Naive thymus-derived CD4-positive, alpha-beta T cell (primary cell): ENCODE data around the gene LRP1. TPM values are rescaled to one million over a fixed set of nuclear protein-coding genes. Genes with fewer than 3 reads are reported as not detected.

Experiments used
- ATAC-seq: fragments of 150-1000 bp; cut with Tn5 transposase; 2 replicates; pipeline ENCODE4 v1.10.0; 2021; ENCODE audit warnings: mild to moderate bottlenecking, moderate library complexity
- CTCF ChIA-PET: fragments of 350-600 bp; sonication (Branson Sonifier 250); formaldehyde crosslinking; loops from one replicate; lab custom pipeline; 2021; ENCODE audit warnings: antibody characterized with exemption; lab: Charles Lee
- POLR2A ChIA-PET: fragments of 350-600 bp; sonication (Branson Sonifier 250); formaldehyde crosslinking; loops from one replicate; lab custom pipeline; 2021; ENCODE audit warnings: antibody characterized with exemption, inconsistent platforms; lab: Charles Lee
- DNase-seq, 9 donors: peaks; one replicate each; pipeline versions ENCODE4 v3.0.0 to v3.0.0-alpha.2; 2020 to 2022; ENCODE audit warnings: mixed read lengths in 1 of 9
- H3K27ac ChIP-seq: one replicate; pipeline ENCODE4 v1.7.0; 2013; ENCODE audit warnings: mild to moderate bottlenecking, low read depth, low read length, moderate library complexity
- H3K27me3 ChIP-seq, 2 donors: one replicate each; pipeline ENCODE4 v1.7.0; 2013; ENCODE audit warnings: low read length in 2 of 2, mild to moderate bottlenecking in 2 of 2, moderate library complexity in 2 of 2; ENCODE audit not compliant: control insufficient read depth in 2 of 2, insufficient read depth in 2 of 2
- H3K36me3 ChIP-seq, 3 experiments: 1 replicate in 2 of 3; 2 replicates in 1 of 3; pipeline ENCODE4 v1.7.0; 2013; ENCODE audit warnings: low read length in 3 of 3, mild to moderate bottlenecking in 3 of 3, moderate library complexity in 1 of 3; ENCODE audit not compliant: insufficient read depth in 3 of 3, control insufficient read depth in 2 of 3
- H3K4me1 ChIP-seq, 2 donors: one replicate each; pipeline ENCODE4 v1.7.0; 2013; ENCODE audit warnings: low read length in 2 of 2, mild to moderate bottlenecking in 2 of 2, moderate library complexity in 1 of 2; ENCODE audit not compliant: control insufficient read depth in 2 of 2, insufficient read depth in 2 of 2
- H3K4me3 ChIP-seq: 2 replicates; pipeline ENCODE4 v1.7.0; 2013; ENCODE audit warnings: mild to moderate bottlenecking, low read length
- H3K9me3 ChIP-seq, 3 experiments: 1 replicate in 2 of 3; 2 replicates in 1 of 3; pipeline ENCODE4 v1.7.0; 2013; ENCODE audit warnings: low read length in 3 of 3; ENCODE audit not compliant: control insufficient read depth in 2 of 3
- H3K27ac Mint-ChIP-seq, 9 donors: one replicate each; pipeline ENCODE4 v1.8.0; 2020 to 2022; ENCODE audit warnings: mixed read lengths in 9 of 9, mild to moderate bottlenecking in 8 of 9, moderate library complexity in 5 of 9, inconsistent platforms in 2 of 9
- H3K27me3 Mint-ChIP-seq, 5 donors: one replicate each; pipeline ENCODE4 v1.8.0; 2021 to 2022; ENCODE audit warnings: mixed read lengths in 5 of 5, mild to moderate bottlenecking in 1 of 5
- H3K36me3 Mint-ChIP-seq, 5 donors: one replicate each; pipeline ENCODE4 v1.8.0; 2020 to 2022; ENCODE audit warnings: mixed read lengths in 5 of 5, mild to moderate bottlenecking in 3 of 5, inconsistent platforms in 1 of 5
- H3K4me1 Mint-ChIP-seq, 7 donors: one replicate each; pipeline ENCODE4 v1.8.0; 2020 to 2022; ENCODE audit warnings: mixed read lengths in 7 of 7, mild to moderate bottlenecking in 3 of 7, inconsistent platforms in 1 of 7
- H3K4me3 Mint-ChIP-seq, 10 donors: one replicate each; pipeline ENCODE4 v1.8.0; 2020 to 2022; ENCODE audit warnings: mild to moderate bottlenecking in 10 of 10, mixed read lengths in 10 of 10, moderate library complexity in 6 of 10, inconsistent platforms in 2 of 10
- H3K9me3 Mint-ChIP-seq, 11 donors: one replicate each; pipeline ENCODE4 v1.8.0; 2020 to 2022; ENCODE audit warnings: mixed read lengths in 11 of 11, mild to moderate bottlenecking in 4 of 11, inconsistent platforms in 1 of 11, moderate library complexity in 1 of 11
- intact Hi-C, 2 donors: fragments of 100-400 bp; cut with micrococcal nuclease; formaldehyde crosslinking; loops; one replicate each; pipeline ENCODE4 v1.15.1; 2023
- polyA plus RNA-seq, 2 donors: library from polyadenylated mRNA; unstranded; fragments of 300-500 nt; fragmentation: Illumina TruSeq; gene quantifications; one replicate each; pipeline ENCODE4 v1.2.3, GENCODE V29; 2021
- total RNA-seq, 6 experiments: library from RNA in 5 of 6; stranded (reverse) in 5 of 6; gene quantifications; 1 replicate in 5 of 6; 2 replicates in 1 of 6; pipeline ENCODE4 v1.2.3 and lab custom pipeline; 2021 to 2026

LRP1 gene
- total and polyA plus RNA-seq, 7 experiments from 2014 or later, result 0.58 to 119 (median 10.5) TPM

- Histone ChIP-seq H3K27ac (no peak overlapping the region), H3K9me3 (no peaks in the 10 kb centered on the region), H3K36me3 (peaks cover 0 to 5% (median 0%) of the 10 kb centered on the region in 3 experiments), H3K4me1 (no peaks in the 10 kb centered on the region), H3K27me3 (no peaks in the 10 kb centered on the region), H3K4me3 (no peak overlapping the region)
- H3K4me3 Mint-ChIP-seq, result no peak overlapping the region
- H3K27ac Mint-ChIP-seq, result no peak overlapping the region
- no peaks in the 10 kb centered on the region for H3K27me3 Mint-ChIP-seq
- CTCF ChIA-PET, result interaction anchor here (1.6 kb wide), 1 partner anchor 66 kb away, joined by 3 read pairs; no protein-coding TSS in a partner anchor
- POLR2A ChIA-PET, result no interaction called here
- no peak for DNase-seq
- no peaks in the 10 kb centered on the region for H3K4me1 Mint-ChIP-seq
- no peak for ATAC-seq
- H3K36me3 Mint-ChIP-seq, result peaks cover 0 to 14% (median 0%) of the 10 kb centered on the region in 5 donors
- peaks cover 0 to 1% (median 0%) of the 10 kb centered on the region in 11 donors for H3K9me3 Mint-ChIP-seq
- intact Hi-C loops, result no loop called here
Measured at GRCh38 chr12:57190037-57190436, 61.8 kb downstream of the LRP1 start.

- peaks cover 0 to 1% (median 0%) of the 10 kb centered on the region in 11 donors for H3K9me3 Mint-ChIP-seq
- H3K4me3 Mint-ChIP-seq, result no peak overlapping the region
- H3K4me3 ChIP-seq, result no peak overlapping the region
- H3K27me3 Mint-ChIP-seq, result no peaks in the 10 kb centered on the region
- peaks cover 0 to 7% (median 0%) of the 10 kb centered on the region in 3 experiments for H3K36me3 ChIP-seq
- no peak overlapping the region for H3K27ac Mint-ChIP-seq
- no peaks in the 10 kb centered on the region for H3K9me3 ChIP-seq
- ATAC-seq, result no peak
- intact Hi-C loops, result no loop called here
- ChIA-PET POLR2A (no interaction called here), CTCF (interaction anchor here (1.6 kb wide), 1 partner anchor 67 kb away, joined by 3 read pairs; no protein-coding TSS in a partner anchor)
- peaks cover 0 to 14% (median 0%) of the 10 kb centered on the region in 5 donors for H3K36me3 Mint-ChIP-seq
- no peak overlapping the region for H3K27ac ChIP-seq
- no peaks in the 10 kb centered on the region for H3K4me1 Mint-ChIP-seq
- H3K27me3 ChIP-seq, result no peaks in the 10 kb centered on the region
- no peak for DNase-seq
- H3K4me1 ChIP-seq, result no peaks in the 10 kb centered on the region
Measured at GRCh38 chr12:57190821-57191220, 62.5 kb downstream of the LRP1 start.

DNA sequence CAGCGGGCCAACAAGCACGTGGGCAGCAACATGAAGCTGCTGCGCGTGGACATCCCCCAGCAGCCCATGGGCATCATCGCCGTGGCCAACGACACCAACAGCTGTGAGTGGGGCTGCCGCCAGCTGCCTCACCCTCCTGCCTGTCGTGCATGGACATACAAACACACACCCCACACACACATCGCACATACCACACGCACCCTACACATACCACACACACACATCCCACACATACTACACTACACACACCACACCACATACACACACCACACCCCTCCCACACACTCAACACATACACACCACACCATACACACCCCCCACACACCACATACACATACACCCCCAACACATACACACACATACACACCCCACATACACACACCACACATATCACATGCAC, 63.1 kb downstream of the LRP1 start:
- Mint-ChIP-seq H3K4me3 (no peak overlapping the region), H3K4me1 (no peaks in the 10 kb centered on the region), H3K27ac (peak overlapping the region in 1 of 9 donors; percentile 53), H3K9me3 (peaks cover 0 to 1% (median 0%) of the 10 kb centered on the region in 11 donors), H3K36me3 (peaks cover 0 to 20% (median 0%) of the 10 kb centered on the region in 5 donors), H3K27me3 (peaks cover 0 to 1% (median 0%) of the 10 kb centered on the region in 5 donors)
- Histone ChIP-seq H3K27me3 (no peaks in the 10 kb centered on the region), H3K27ac (no peak overlapping the region), H3K4me1 (no peaks in the 10 kb centered on the region), H3K9me3 (no peaks in the 10 kb centered on the region), H3K4me3 (no peak overlapping the region), H3K36me3 (peaks cover 0 to 7% (median 0%) of the 10 kb centered on the region in 3 experiments)
- ATAC-seq (no peak), DNase-seq (no peak)
- intact Hi-C loops, result no loop called here
- POLR2A ChIA-PET, result no interaction called here
- CTCF ChIA-PET, result no interaction called here

DNA sequence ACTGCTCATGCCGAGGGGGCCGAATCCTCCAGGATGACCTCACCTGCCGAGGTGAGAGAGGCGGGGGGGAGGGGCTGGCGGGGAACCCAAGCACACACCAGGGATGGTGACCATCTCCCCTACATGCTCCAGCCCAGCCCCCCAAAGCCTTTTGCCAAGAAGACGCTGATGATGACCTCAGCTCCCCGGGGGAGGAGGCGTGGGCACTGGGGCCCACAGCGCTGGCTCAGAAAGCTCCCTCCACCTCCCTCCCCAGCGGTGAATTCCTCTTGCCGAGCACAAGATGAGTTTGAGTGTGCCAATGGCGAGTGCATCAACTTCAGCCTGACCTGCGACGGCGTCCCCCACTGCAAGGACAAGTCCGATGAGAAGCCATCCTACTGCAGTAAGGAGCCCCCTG, 64.6 kb downstream of the LRP1 start:
- Mint-ChIP-seq H3K4me3 (no peak overlapping the region), H3K36me3 (peaks cover 0 to 14% (median 4%) of the 10 kb centered on the region in 5 donors), H3K9me3 (peaks cover 0 to 1% (median 0%) of the 10 kb centered on the region in 11 donors), H3K4me1 (no peaks in the 10 kb centered on the region), H3K27ac (no peak overlapping the region), H3K27me3 (peaks cover 0 to 3% (median 0%) of the 10 kb centered on the region in 5 donors)
- Histone ChIP-seq H3K4me3 (no peak overlapping the region), H3K36me3 (peaks cover 0 to 13% (median 0%) of the 10 kb centered on the region in 3 experiments), H3K4me1 (no peaks in the 10 kb centered on the region), H3K27me3 (no peaks in the 10 kb centered on the region), H3K9me3 (no peaks in the 10 kb centered on the region), H3K27ac (no peak overlapping the region)
- DNase-seq (no peak), ATAC-seq (no peak)
- ChIA-PET CTCF (no interaction called here), POLR2A (no interaction called here)
- intact Hi-C loops, result no loop called here

DNA sequence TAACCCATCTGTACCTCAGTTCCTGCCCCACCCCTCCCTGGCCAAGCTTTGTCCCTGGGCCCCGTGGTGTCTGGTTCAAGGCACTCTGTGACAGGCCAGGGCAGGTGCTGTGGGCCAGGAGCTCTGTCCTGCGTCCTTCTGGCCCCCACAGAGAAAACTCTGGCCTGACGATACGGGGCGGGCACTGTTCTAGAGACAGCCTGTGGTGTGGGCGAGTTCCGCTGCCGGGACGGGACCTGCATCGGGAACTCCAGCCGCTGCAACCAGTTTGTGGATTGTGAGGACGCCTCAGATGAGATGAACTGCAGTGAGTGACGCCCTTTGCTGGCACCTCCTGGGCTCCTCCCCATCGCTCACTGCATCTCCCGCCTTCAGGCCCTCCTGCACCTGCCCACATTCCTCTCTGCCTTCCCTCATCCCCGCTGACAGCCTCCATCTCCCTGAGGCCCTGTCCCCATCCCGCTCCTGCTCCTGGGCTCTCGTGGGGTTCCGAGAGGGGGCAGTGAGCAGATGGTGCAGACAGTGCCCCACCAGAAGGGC, 65.5 kb downstream of the LRP1 start:
- ATAC-seq (no peak), DNase-seq (no peak)
- ChIA-PET CTCF (no interaction called here), POLR2A (interaction anchor here (0.7 kb wide), 1 partner anchor 206 kb away, joined by 3 read pairs; no protein-coding TSS in a partner anchor)
- H3K9me3 Mint-ChIP-seq, result peaks cover 0 to 1% (median 0%) of the 10 kb centered on the region in 11 donors
- Histone ChIP-seq H3K9me3 (no peaks in the 10 kb centered on the region), H3K4me1 (no peaks in the 10 kb centered on the region), H3K27ac (no peak overlapping the region), H3K27me3 (no peaks in the 10 kb centered on the region), H3K36me3 (peaks cover 0 to 14% (median 0%) of the 10 kb centered on the region in 3 experiments), H3K4me3 (no peak overlapping the region)
- H3K4me1 Mint-ChIP-seq, result no peaks in the 10 kb centered on the region
- intact Hi-C loops, result no loop called here
- H3K4me3 Mint-ChIP-seq, result no peak overlapping the region
- H3K36me3 Mint-ChIP-seq, result peaks cover 0 to 14% (median 4%) of the 10 kb centered on the region in 5 donors
- no peak overlapping the region for H3K27ac Mint-ChIP-seq
- peaks cover 0 to 3% (median 0%) of the 10 kb centered on the region in 5 donors for H3K27me3 Mint-ChIP-seq

DNA sequence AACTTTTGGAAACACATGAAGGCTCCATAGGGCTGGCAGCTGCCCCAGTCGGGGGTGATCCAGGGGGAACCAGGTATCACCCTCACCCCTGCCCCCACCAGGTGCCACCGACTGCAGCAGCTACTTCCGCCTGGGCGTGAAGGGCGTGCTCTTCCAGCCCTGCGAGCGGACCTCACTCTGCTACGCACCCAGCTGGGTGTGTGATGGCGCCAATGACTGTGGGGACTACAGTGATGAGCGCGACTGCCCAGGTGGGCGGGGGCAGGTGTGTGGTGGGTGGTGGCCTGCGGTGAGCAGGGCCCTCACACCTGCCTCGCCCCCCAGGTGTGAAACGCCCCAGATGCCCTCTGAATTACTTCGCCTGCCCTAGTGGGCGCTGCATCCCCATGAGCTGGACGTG, 66.0 kb downstream of the LRP1 start:
- intact Hi-C loops, result no loop called here

More for the DNA sequence above, 66.0 kb downstream of the LRP1 start:
- no peak overlapping the region for H3K27ac ChIP-seq
- H3K4me1 ChIP-seq, result no peaks in the 10 kb centered on the region
- Mint-ChIP-seq H3K27ac (no peak overlapping the region), H3K36me3 (peaks cover 0 to 14% (median 4%) of the 10 kb centered on the region in 5 donors), H3K4me1 (no peaks in the 10 kb centered on the region), H3K9me3 (peaks cover 0 to 1% (median 0%) of the 10 kb centered on the region in 11 donors), H3K27me3 (peaks cover 0 to 3% (median 0%) of the 10 kb centered on the region in 5 donors), H3K4me3 (no peak overlapping the region)
- H3K36me3 ChIP-seq, result peaks cover 0 to 14% (median 0%) of the 10 kb centered on the region in 3 experiments
- no peak overlapping the region for H3K4me3 ChIP-seq
- ChIA-PET CTCF (no interaction called here), POLR2A (interaction anchor here (0.7 kb wide), 1 partner anchor 206 kb away, joined by 3 read pairs; no protein-coding TSS in a partner anchor)
- no peaks in the 10 kb centered on the region for H3K9me3 ChIP-seq
- H3K27me3 ChIP-seq, result no peaks in the 10 kb centered on the region
- no peak for ATAC-seq
- no peak for DNase-seq
